NCI-H1694 treated with DMSO at 0.1 percent for 48 hours (cell line): Measurements from ENCODE around the gene PLIN3.
"Not testable (repeated sequence)": the region's sequence is repeated elsewhere in the genome, so short reads cannot be mapped to it uniquely, and the experiment has no call there.

Source experiments
- DNase-seq: peaks from one replicate; lab custom pipeline; 2025; lab: John Stamatoyannopoulos, UW

PLIN3 gene

DNA sequence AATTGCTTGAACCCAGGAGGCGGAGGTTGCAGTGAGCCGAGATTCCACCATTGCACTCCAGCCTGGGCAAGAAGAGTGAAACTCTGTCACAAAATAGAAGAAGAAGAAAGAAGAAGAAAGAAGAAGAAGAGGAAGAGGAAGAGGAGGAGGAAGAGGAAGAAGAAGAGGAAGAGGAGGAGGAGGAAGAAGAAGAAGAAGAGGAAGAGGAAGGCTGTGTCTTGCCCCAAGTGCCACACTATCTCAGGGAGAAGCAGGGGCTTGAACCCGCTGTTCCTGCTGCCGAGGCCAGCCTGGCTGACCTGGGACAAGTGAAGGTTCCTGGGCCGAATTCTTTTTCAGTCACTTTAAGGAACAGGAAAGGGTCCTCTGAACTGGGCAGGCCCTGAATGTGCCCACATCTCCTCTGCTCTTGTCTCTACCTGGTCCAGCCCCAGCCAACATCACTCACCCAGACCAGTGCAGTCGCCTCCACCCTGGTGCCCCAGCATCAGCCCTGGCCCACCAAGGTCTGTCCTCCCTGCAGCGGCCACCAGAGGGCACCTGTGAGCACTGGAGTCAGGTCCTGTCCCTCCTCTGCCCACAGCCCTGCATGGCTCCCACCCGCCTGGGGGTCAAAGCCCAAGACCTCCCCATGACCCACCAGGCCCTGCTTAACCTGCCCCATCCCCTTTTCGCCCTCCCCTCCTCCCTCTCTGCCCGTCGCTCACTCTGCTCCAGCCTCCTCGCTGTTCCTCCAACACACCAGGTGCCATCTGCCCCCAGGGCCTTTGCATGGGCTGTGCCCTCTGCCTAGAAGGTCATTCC lies 55.9 kb downstream of the PLIN3 start:
- DNase-seq = no peak

DNA sequence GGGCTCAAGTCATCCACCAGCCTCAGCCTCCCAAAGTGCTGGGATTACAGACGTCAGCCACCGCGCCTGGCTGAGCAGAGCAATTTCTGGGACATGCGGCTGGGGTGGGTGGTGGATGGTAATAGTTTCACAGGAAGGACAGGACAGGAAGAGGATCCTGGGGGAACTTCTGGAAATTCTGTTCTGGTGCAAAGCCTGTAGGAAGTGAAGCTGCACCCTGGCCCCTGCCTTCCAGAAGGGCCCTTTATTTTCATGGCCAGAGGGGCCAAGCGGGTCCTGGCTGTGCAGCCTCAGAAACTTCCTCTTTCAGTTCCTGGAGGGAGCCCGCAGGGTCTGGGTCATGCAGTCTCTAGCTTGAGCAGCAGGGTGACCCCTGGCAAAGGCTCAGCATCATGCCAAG lies 60.3 kb downstream of the PLIN3 start:
- DNase-seq = no peak

DNA sequence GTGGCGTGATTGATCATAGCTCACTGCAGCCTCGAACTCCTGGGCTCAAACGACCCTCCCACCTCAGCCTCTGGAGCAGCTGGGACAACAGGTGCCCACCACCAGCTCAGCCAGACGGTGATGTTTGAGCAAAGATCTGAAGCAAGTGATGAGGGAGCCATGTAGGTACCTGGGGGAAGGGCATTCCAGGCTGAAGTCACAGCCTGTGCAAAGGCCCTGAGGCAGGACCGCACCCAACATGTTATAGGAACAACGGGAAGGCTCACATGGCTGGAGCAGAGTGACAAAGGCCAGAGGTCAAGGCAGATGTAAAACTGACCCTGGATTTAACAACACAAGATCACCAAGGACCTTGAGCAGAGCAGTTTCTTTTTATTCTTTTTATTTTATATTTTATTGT lies 61.1 kb downstream of the PLIN3 start:
- no peak for DNase-seq

DNA sequence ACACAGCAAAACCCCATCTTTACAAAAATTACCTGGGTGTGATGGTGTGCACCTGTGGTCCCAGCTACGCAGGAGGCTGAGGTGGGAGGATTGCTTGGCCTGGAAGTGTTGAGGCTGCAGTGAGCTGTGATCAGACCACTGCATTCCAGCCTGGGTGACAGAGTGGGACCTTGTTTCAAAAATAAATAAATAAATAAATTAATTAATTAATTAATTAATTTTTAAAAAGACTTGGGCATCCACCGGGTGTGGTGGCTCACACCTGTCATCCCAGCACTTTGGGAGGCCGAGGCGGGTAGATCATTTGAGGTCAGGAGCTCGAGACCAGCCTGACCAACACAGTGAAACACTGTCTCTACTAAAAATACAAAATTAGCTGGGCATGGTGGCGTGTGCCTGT lies 62.3 kb downstream of the PLIN3 start:
- not testable (repeated sequence) for DNase-seq

DNA sequence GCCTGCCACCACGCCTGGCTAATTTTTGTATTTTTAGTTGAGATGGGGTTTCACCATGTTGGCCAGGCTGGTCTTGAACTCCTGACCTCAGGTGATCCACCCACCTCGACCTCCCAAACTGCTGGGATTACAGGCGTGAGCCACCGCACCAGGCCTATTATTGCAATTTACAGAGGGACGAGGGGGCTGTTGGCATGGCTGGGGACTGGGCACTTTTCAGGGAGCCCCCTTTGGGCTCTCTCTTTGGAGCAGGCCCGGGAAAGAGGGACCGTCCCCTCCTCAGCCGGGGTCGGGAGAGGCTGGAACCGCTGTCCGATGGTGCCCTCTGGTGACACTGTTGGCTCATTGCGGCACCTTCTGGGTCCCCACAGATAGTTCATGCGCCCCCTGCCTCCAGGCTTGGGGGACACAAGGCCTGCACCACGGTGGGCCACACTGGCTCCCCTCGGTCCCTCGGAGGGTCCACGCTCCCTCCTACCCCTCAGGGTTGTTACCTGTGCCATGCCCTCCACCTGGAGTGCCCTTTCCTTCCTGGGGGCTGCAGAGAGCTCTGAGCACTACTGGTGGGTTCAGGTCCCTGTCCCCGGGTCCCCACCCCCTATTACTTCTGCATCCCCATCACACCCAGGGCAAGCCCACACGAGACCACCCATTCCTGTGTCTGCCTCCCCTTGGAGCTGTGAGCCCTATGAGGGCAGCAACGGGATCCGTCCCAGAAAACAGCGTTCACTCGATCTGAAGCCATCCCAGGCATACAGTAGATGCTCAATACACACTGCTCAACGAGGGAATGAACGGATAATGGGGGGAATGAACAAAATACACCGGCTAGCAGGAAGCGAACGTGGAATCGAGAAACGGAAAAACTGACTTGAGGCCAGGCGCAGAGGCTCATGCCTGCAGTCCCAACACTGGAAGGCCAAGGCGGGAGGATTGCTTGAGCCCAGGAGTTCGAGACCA lies 63.5 kb downstream of the PLIN3 start:
- DNase-seq = peak; percentile 4

DNA sequence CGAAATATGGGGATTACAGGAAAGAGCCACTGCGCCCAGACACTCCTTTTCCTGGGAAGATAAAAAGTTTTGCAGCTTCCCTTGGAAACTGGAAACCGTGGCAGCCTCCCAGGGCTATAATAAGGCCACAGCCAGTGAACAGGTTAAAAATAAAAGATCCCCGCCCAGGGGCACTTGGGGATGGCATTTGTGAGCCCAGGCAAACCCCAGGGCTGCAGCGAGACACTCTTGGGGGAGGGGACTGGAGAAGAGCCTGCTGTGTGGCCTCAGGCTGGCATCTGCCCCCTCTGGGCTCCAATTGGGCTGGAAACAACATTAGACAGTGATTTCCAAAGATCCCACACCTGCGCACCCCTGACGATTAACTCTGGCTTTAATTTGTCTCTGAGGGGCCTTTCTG lies 64.8 kb downstream of the PLIN3 start:
- DNase-seq = no peak

DNA sequence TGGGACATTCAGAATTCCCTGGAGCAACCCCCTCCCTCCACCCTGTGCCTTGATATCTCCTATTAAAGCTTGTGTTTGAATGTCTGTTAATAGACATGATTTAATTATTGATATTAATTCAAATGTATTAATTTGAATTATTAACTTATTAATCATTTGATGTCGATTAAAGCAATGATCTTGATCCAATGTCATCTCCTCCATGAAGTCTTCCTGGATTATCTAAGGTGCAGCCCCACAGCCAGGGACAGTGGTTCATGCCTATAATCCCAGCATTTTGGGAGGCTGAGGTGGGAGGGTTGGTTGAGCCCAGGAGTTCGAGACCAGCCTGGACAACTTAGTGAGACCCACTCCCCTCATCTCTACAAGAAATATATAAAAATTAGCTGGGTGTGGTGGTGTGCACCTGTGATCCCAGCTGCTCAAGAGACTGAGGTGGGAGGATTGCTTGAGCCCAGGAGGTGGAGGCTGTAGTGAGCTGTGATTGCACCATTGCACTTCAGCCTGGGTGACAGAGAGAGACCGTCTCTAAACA lies 66.3 kb downstream of the PLIN3 start:
- DNase-seq = no peak

DNA sequence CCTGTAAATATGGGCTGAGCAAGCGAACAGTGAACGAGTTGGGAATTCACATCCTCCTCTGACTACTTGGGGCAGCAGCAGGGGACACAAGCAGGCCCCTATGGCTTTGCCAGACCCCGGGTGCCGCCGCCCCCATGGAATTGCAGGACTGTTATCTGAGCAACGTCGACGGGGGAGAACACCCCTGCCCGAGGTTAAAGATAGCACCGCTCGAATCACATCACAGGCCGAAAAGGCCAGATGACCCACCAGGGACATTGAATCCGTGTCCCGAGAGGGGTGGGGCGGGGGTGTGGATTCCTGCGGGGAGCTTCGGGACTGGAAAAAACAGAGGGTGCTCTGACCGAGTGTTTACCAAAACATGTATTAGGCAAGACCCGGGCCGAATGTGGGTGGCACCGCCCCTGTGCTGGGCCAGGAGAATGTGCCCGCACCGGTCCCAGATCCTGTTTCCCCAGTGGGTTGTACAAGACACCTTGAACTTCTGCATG lies 66.8 kb downstream of the PLIN3 start:
- no peak for DNase-seq

DNA sequence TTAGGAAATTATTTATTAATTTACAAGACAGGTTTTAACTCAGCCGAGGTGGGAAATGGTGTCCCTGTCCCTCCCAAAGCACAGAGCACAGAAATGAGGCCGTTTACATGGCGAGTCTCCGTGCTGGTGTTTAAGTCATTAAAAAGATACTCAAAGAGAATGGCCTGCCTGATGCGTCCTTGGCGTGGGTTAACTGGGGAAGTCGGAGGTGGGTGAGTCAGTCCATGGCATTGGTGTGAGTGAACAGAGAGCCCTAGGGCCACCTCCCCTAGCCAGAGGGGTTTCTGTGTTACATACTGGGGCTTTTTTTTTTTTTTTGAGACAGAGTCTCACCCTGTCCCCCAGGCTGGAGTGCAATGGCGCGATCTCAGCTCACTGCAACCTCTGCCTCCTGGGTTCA lies 72.1 kb downstream of the PLIN3 start:
- no peak for DNase-seq

DNA sequence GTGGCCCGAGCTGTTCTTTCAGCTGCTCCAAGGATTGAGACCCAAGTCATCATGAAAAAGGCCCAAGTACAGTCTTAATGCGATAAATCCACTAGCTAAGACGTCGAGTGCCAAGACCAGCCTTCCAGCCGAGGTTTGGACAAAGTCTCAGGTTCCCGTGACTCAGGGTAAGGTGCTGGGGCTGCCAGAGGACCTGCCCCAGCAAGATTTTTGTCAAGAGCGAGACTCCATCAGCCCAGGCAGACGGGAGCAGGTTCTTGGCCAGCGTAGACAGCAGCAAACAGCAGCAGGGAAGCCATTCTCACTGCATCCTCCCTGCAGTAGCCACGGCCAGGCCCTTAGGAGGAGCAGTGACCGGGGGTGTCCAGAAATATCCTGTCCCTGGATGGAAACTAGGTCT lies 72.5 kb downstream of the PLIN3 start:
- no peak for DNase-seq

DNA sequence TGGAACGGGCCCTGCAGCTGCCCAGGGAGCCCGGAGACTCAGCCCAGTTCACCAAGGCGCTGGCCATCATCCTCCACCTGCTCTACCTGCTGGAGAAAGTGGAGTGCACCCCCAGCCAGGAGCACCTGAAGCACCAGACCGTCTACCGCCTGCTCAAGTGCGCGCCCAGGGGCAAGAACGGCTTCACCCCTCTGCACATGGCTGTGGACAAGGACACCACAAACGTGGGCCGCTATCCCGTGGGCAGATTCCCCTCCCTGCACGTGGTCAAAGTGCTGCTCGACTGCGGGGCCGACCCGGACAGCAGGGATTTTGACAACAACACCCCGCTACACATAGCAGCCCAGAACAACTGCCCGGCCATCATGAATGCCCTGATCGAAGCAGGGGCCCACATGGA lies 74.2 kb downstream of the PLIN3 start:
- DNase-seq = not testable (repeated sequence)

DNA sequence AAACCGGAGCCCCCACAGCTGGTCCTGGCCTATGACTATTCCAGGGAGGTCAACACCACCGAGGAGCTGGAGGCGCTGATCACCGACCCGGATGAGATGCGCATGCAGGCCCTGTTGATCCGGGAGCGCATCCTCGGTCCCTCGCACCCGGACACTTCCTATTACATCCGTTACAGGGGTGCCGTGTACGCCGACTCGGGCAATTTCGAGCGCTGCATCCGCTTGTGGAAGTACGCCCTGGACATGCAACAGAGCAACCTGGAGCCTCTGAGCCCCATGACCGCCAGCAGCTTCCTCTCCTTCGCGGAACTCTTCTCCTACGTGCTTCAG lies 74.6 kb downstream of the PLIN3 start:
- DNase-seq = not testable (repeated sequence)

DNA sequence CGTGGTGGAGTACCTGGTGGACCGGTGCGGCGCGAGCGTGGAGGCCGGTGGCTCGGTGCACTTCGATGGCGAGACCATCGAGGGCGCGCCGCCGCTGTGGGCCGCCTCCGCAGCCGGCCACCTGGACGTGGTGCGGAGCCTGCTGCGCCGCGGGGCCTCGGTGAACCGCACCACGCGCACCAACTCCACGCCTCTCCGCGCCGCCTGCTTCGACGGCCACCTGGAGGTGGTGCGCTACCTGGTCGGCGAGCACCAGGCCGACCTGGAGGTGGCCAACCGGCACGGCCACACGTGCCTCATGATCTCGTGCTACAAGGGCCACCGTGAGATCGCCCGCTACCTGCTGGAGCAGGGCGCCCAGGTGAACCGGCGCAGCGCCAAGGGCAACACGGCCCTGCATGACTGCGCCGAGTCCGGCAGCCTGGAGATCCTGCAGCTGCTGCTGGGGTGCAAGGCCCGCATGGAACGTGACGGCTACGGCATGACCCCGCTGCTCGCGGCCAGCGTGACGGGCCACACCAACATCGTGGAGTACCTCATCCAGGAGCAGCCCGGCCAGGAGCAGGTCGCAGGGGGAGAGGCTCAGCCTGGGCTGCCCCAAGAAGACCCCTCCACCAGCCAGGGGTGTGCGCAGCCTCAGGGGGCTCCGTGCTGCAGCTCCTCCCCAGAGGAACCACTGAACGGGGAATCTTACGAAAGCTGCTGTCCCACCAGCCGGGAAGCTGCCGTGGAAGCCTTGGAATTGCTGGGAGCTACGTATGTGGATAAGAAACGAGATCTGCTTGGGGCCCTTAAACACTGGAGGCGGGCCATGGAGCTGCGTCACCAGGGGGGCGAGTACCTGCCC lies 75.2 kb downstream of the PLIN3 start:
- not testable (repeated sequence) for DNase-seq

DNA sequence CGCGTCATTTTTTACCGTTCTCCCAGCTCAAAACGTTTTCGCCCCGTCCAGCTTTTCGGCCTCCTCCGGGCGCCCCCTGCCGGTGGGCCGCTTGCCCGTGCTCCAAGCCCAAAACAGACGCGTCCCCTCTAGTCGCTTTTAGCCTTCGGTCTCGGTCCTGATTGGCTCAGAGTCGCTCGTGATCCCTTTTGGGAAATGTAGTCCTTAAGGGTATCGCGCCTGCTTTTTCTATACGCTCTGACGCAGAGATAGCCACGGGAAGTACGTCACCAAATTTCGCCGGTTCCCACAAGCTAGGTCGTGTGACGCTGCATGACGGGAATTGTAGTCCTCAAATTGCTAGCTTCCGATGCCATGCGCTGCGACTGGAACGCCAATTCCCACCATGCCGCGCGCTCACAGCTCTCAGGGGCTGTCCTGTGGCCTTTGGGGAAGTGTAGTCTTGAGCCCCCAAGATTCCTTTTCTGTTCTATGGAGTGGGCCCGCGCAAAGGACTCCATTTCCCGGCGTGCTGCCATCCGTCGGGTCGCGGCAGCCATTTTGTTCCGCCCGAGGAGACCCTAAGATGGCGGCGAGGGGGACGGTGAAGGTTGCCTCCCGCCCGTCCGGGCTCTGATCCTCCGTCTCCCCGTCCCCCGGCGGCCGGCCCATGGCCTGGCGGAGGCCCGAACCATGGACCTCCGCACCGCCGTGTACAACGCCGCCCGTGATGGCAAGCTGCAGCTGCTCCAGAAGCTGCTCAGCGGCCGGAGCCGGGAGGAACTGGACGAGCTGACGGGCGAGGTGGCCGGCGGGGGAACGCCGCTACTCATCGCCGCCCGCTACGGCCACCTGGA lies 76.1 kb downstream of the PLIN3 start, which contains the start of gene FEM1A:
FEM1A (plus strand) TSS at position 552 of the 836 bp plus-strand sequence; CDS start at position 673, 121 bp downstream.
- peak; percentile 96 for DNase-seq
